HepG2 (cell line): ENCODE data around the gene TMEM231.

Experiments
- CCAR2 ChIP-seq: fragments of 200-400 bp; formaldehyde crosslinking; optimal IDR thresholded peaks from 2 replicates; pipeline ENCODE3; 2018; ENCODE audit warnings: low read depth, mild to moderate bottlenecking, low read length, moderate library complexity
- MLX ChIP-seq: IDR thresholded peaks from 2 replicates; pipeline ENCODE4 v1.6.1; 2016
- POLR2AphosphoS5 ChIP-seq: IDR thresholded peaks from 2 replicates; pipeline ENCODE4 v1.6.1; 2012; ENCODE audit warnings: low read depth, low read length
- ZBTB2 ChIP-seq: sonication (generic); formaldehyde crosslinking; IDR thresholded peaks from 2 replicates; pipeline ENCODE4 v1.8.0; 2022; ENCODE audit warnings: low read depth, missing genetic modification reagents
- ZKSCAN8 ChIP-seq: IDR thresholded peaks from 2 replicates; pipeline ENCODE4 v1.6.1; 2016; ENCODE audit warnings: borderline replicate concordance, missing genetic modification reagents, missing compliant biosample characterization
- ZNF274 ChIP-seq: sonication (generic); formaldehyde crosslinking; IDR thresholded peaks from 2 replicates; pipeline ENCODE4 v1.5.1; 2020; ENCODE audit warnings: mild to moderate bottlenecking, missing genetic modification reagents
- ZNF768 ChIP-seq: sonication (generic); formaldehyde crosslinking; IDR thresholded peaks from 2 replicates; pipeline ENCODE4 v1.4.0; 2020; ENCODE audit warnings: missing genetic modification reagents
- TF ChIP-seq, protein P1 (sequence below): sonication (generic); formaldehyde crosslinking; IDR thresholded peaks from 2 replicates; pipeline ENCODE4 v1.5.0; 2020; ENCODE audit warnings: mild to moderate bottlenecking, missing genetic modification reagents, moderate library complexity

DNA sequence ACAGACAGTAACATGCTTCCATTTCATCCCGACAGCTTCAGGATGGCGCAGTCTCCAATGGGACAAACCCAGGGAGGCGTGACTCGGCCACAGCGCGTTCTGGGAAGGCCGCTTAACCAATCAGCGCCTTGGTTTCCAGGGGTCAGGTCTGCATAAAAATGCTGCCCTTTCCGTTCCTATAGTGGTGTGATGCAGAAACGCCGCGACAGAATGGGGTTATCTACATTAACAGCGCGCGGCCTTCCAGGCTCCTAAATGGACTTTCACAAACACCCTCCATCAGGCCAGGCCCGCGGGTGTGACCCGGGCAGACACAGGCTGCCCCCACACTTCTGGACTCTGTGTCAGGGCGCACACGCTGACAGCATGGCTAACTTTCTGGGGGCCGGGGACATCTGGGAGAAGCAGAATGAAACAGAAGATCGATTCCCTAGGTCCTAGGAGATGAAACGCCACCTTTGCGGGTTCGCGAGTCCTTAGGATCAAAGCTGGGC is 792 bp downstream of the TMEM231 start:
- no peak for TF ChIP-seq ZBTB2 (CRISPR knock-in tag)
- no peak for TF ChIP-seq CCAR2
- 0 out of 2 replicates have a peak, but pooled peaks have one; percentile 22 for TF ChIP-seq POLR2AphosphoS5
- TF ChIP-seq ZKSCAN8 (CRISPR knock-in tag): no peak
- no peak for TF ChIP-seq ZNF274 (CRISPR knock-in tag)
- TF ChIP-seq ZNF768 (CRISPR knock-in tag): no peak
- no peak for TF ChIP-seq MLX (CRISPR knock-in tag)
- TF ChIP-seq, protein P1, sequence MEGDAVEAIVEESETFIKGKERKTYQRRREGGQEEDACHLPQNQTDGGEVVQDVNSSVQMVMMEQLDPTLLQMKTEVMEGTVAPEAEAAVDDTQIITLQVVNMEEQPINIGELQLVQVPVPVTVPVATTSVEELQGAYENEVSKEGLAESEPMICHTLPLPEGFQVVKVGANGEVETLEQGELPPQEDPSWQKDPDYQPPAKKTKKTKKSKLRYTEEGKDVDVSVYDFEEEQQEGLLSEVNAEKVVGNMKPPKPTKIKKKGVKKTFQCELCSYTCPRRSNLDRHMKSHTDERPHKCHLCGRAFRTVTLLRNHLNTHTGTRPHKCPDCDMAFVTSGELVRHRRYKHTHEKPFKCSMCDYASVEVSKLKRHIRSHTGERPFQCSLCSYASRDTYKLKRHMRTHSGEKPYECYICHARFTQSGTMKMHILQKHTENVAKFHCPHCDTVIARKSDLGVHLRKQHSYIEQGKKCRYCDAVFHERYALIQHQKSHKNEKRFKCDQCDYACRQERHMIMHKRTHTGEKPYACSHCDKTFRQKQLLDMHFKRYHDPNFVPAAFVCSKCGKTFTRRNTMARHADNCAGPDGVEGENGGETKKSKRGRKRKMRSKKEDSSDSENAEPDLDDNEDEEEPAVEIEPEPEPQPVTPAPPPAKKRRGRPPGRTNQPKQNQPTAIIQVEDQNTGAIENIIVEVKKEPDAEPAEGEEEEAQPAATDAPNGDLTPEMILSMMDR (CRISPR knock-in tag): no peak
